Hepatocyte (in vitro differentiated cells): ENCODE data around the gene MOCS1. TPM values are rescaled to one million over a fixed set of nuclear protein-coding genes. Genes with fewer than 3 reads are reported as not detected.

Experiments used
- DNase-seq: peaks from one replicate; pipeline ENCODE4 v3.0.0-alpha.2; 2016; ENCODE audit warnings: low spot score
- H2AFZ ChIP-seq: fragments of 200-600 bp; sonication (generic); 2 replicates; pipeline ENCODE4 v1.6.0; 2016; ENCODE audit warnings: antibody characterized with exemption, mild to moderate bottlenecking
- H3K27ac ChIP-seq: fragments of 200-600 bp; sonication (generic); 2 replicates; pipeline ENCODE4 v1.5.1; 2016; ENCODE audit warnings: mild to moderate bottlenecking
- H3K27me3 ChIP-seq: fragments of 200-600 bp; sonication (generic); 2 replicates; pipeline ENCODE4 v1.6.1; 2016
- H3K36me3 ChIP-seq: fragments of 200-600 bp; sonication (generic); replicated peaks from 2 replicates; pipeline ENCODE4 v1.5.1; 2016; ENCODE audit warnings: low read depth; ENCODE audit not compliant: insufficient read depth
- H3K4me1 ChIP-seq: fragments of 200-600 bp; sonication (generic); 2 replicates; pipeline ENCODE4 v1.5.1; 2016; ENCODE audit warnings: mild to moderate bottlenecking, moderate library complexity; ENCODE audit not compliant: insufficient read depth
- H3K4me2 ChIP-seq: fragments of 200-600 bp; sonication (generic); 2 replicates; pipeline ENCODE4 v1.6.0; 2016
- H3K4me3 ChIP-seq: fragments of 200-600 bp; sonication (generic); 2 replicates; pipeline ENCODE4 v1.5.1; 2016; ENCODE audit warnings: mild to moderate bottlenecking
- H3K79me2 ChIP-seq: fragments of 200-600 bp; sonication (generic); 2 replicates; pipeline ENCODE4 v1.6.0; 2017; ENCODE audit warnings: mild to moderate bottlenecking
- H3K9me2 ChIP-seq: fragments of 200-600 bp; sonication (generic); replicated peaks from 2 replicates; pipeline ENCODE4 v1.6.0; 2017; ENCODE audit warnings: mild to moderate bottlenecking; ENCODE audit not compliant: insufficient read depth
- H3K9me3 ChIP-seq: fragments of 200-600 bp; sonication (generic); 2 replicates; pipeline ENCODE4 v1.5.1; 2016; ENCODE audit warnings: low read depth, mild to moderate bottlenecking
- H4K20me1 ChIP-seq: fragments of 200-600 bp; sonication (generic); 2 replicates; pipeline ENCODE4 v1.6.0; 2016; ENCODE audit warnings: mild to moderate bottlenecking; ENCODE audit not compliant: insufficient read depth, poor library complexity, severe bottlenecking
- EZH2 ChIP-seq: fragments of 200-600 bp; sonication (generic); IDR thresholded peaks from 2 replicates; pipeline ENCODE4 v1.6.1; 2016; ENCODE audit warnings: antibody characterized with exemption, mild to moderate bottlenecking, borderline replicate concordance
- EZH2phosphoT487 ChIP-seq: fragments of 200-600 bp; sonication (generic); IDR thresholded peaks from one replicate; pipeline ENCODE4 v1.6.1; 2018; ENCODE audit warnings: antibody characterized with exemption, mild to moderate bottlenecking, low read depth, moderate library complexity; ENCODE audit not compliant: unreplicated experiment, severe bottlenecking
- WGBS: methylation state at CpG from one replicate; pipeline ENCODE4 v1.1.6; 2016; ENCODE audit warnings: low lambda C conversion rate; ENCODE audit errors: missing lambda C conversion rate; 5-methylcytosine and 5-hydroxymethylcytosine counted together
- polyA plus RNA-seq: library from polyadenylated mRNA; unstranded; fragments of >200 nt; fragmentation: Nextera tagmentation; extraction: Ambion mirVana; gene quantifications from 2 replicates; pipeline ENCODE4 v1.2.1, GENCODE V29; 2016
- total RNA-seq: library from RNA; depleted of rRNA; stranded (reverse); fragments of >200 nt; gene quantifications from 2 replicates; pipeline ENCODE4 v1.2.3, GENCODE V29; 2014
- TF ChIP-seq, protein P1 (sequence below): fragments of 200-600 bp; sonication (generic); IDR thresholded peaks from 2 replicates; pipeline ENCODE4 v1.5.1; 2016; ENCODE audit warnings: antibody characterized with exemption, mild to moderate bottlenecking; ENCODE audit not compliant: poor library complexity

MOCS1 gene
- total and polyA plus RNA-seq, 2 experiments from 2014 or later, result 10.7 to 13.4 TPM

DNA sequence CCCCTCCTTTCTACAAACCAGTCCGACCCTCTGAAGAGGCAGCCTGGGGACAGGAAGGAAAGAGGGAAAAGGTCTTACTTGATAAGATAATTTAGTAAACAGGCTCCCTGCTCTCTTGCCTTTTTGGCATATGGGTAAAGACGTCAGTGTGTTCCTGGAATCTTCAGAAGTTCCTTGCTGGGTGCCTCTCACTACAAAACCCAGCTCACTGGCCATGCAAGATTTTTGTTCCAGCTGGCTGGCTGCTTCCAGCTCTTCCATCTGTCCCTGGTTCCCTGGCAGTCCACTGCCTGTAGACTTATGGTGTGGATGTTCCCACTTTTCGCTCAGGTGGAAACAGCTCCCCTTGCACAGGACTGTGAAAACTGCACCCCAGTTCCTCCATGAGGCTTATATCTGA, 57.4 kb downstream of the MOCS1 start:
- H3K4me3 ChIP-seq, result no peak overlapping the region
- H3K4me1 ChIP-seq, result peaks cover 2% of the 10 kb centered on the region
- H3K27ac ChIP-seq, result no peak overlapping the region
- H4K20me1 ChIP-seq, result no peaks in the 10 kb centered on the region
- H3K79me2 ChIP-seq, result no peaks in the 10 kb centered on the region
- H3K36me3 ChIP-seq, result no peaks in the 10 kb centered on the region
- H3K9me2 ChIP-seq, result no peaks in the 10 kb centered on the region
- TF ChIP-seq, protein P1, sequence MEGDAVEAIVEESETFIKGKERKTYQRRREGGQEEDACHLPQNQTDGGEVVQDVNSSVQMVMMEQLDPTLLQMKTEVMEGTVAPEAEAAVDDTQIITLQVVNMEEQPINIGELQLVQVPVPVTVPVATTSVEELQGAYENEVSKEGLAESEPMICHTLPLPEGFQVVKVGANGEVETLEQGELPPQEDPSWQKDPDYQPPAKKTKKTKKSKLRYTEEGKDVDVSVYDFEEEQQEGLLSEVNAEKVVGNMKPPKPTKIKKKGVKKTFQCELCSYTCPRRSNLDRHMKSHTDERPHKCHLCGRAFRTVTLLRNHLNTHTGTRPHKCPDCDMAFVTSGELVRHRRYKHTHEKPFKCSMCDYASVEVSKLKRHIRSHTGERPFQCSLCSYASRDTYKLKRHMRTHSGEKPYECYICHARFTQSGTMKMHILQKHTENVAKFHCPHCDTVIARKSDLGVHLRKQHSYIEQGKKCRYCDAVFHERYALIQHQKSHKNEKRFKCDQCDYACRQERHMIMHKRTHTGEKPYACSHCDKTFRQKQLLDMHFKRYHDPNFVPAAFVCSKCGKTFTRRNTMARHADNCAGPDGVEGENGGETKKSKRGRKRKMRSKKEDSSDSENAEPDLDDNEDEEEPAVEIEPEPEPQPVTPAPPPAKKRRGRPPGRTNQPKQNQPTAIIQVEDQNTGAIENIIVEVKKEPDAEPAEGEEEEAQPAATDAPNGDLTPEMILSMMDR, result no peak
- TF ChIP-seq EZH2phosphoT487 (no peak), EZH2 (no peak)
- H2AFZ ChIP-seq, result no peak overlapping the region
- 67% methylated on average over 3 of the region's 3 CpGs for WGBS
- H3K27me3 ChIP-seq, result no peaks in the 10 kb centered on the region
- no peak for DNase-seq
- H3K4me2 ChIP-seq, result no peak overlapping the region
- H3K9me3 ChIP-seq, result no peaks in the 10 kb centered on the region

DNA sequence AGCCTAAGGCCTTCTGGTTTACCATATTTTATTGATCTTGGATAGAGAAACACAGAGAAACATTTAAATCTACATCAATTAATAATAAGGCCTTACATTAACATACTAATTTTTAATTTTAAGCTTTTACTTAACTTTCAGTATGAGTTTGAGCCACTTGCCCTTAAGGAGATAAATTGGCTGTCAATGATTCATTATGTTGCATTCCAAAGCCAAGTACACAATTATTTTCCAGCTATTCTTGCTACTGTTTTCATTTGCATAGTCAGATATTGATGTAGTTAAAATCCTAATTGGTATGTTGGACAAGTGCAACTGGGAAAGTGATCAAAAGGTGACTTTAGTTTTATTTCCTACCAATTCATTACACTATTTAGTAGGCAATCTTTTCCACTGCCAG, 58.2 kb downstream of the MOCS1 start:
- no peaks in the 10 kb centered on the region for H3K9me2 ChIP-seq
- TF ChIP-seq, protein P1, result no peak
- TF ChIP-seq EZH2 (no peak), EZH2phosphoT487 (no peak)
- H3K4me3 ChIP-seq, result no peak overlapping the region
- H3K4me1 ChIP-seq, result no peaks in the 10 kb centered on the region
- H3K4me2 ChIP-seq, result no peak overlapping the region
- no peak for DNase-seq
- no peaks in the 10 kb centered on the region for H4K20me1 ChIP-seq
- H3K27me3 ChIP-seq, result no peaks in the 10 kb centered on the region
- H3K27ac ChIP-seq, result no peak overlapping the region
- H3K9me3 ChIP-seq, result no peaks in the 10 kb centered on the region
- H3K36me3 ChIP-seq, result no peaks in the 10 kb centered on the region
- no peak overlapping the region for H2AFZ ChIP-seq
- no peaks in the 10 kb centered on the region for H3K79me2 ChIP-seq

- H3K27me3 ChIP-seq, result no peaks in the 10 kb centered on the region
- no peak for TF ChIP-seq EZH2phosphoT487
- TF ChIP-seq EZH2, result no peak
- TF ChIP-seq, protein P1, result no peak
- H3K4me3 ChIP-seq, result no peak overlapping the region
- no peaks in the 10 kb centered on the region for H3K36me3 ChIP-seq
- no peaks in the 10 kb centered on the region for H3K9me2 ChIP-seq
- H3K27ac ChIP-seq, result no peak overlapping the region
- H3K9me3 ChIP-seq, result no peaks in the 10 kb centered on the region
- H3K79me2 ChIP-seq, result no peaks in the 10 kb centered on the region
- H4K20me1 ChIP-seq, result no peaks in the 10 kb centered on the region
- DNase-seq, result no peak
- 98% methylated on average over 3 of the region's 3 CpGs for WGBS
- no peak overlapping the region for H3K4me2 ChIP-seq
- H3K4me1 ChIP-seq, result no peaks in the 10 kb centered on the region
- no peak overlapping the region for H2AFZ ChIP-seq
Measured at GRCh38 chr6:39873439-39873838, 60.8 kb downstream of the MOCS1 start.

DNA sequence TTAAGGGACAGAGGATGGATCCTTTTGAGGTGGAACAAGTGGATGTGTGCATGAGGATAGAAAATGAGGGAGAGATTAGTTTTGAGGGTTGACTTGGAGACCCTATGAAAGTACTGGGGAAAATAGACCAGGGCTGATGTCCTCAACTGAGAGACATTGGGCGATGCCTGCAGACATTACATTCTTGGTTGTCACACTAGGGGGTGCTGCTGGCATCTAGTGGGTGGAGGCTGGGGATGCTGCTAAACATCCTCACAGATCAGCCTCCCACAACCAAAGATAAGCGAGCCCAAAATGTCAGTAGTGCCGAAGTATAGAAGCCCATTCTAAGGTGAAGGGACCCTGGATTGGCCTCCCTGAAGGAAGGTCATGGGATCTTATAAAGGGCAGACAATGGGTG, 63.3 kb downstream of the MOCS1 start:
- TF ChIP-seq, protein P1, result no peak
- TF ChIP-seq EZH2phosphoT487 (no peak), EZH2 (no peak)
- DNase-seq, result no peak
- Histone ChIP-seq H3K9me3 (no peaks in the 10 kb centered on the region), H3K4me2 (no peak overlapping the region), H3K36me3 (no peaks in the 10 kb centered on the region), H3K27ac (no peak overlapping the region), H3K79me2 (no peaks in the 10 kb centered on the region), H4K20me1 (no peaks in the 10 kb centered on the region), H2AFZ (no peak overlapping the region), H3K4me3 (no peak overlapping the region), H3K9me2 (no peaks in the 10 kb centered on the region), H3K27me3 (no peaks in the 10 kb centered on the region), H3K4me1 (no peaks in the 10 kb centered on the region)
- WGBS, result 97% methylated on average over 3 of the region's 3 CpGs
